PC-3 (cell line): ENCODE data around the gene GPR78. TPM values are rescaled to one million over a fixed set of nuclear protein-coding genes. Genes with fewer than 3 reads are reported as not detected.

ENCODE experiments used
- ATAC-seq: fragments of 200-7000 bp; cut with Tn5 transposase; 2 replicates; pipeline ENCODE4 v1.9.1; 2020; ENCODE audit warnings: mild to moderate bottlenecking, moderate library complexity
- BruUV-seq: library from RNA; stranded (reverse); fragments of 400-500 nt; replicated peaks from 2 replicates; lab custom pipeline; 2021; lab: Mats Ljungman, UMichigan
- CTCF ChIA-PET: fragments of 300-600 bp; sonication (Branson Sonifier 250); formaldehyde crosslinking; loops from one replicate; lab custom pipeline; 2022; ENCODE audit warnings: antibody characterized with exemption; lab: Charles Lee
- POLR2A ChIA-PET: fragments of 300-600 bp; sonication (Branson Sonifier 250); formaldehyde crosslinking; loops from one replicate; lab custom pipeline; 2022; ENCODE audit warnings: antibody characterized with exemption; ENCODE audit not compliant: unreplicated experiment; lab: Charles Lee
- DNase-seq: peaks from one replicate; pipeline ENCODE4 v3.0.0-alpha.2; 2015
- H2AFZ ChIP-seq: fragments of 300-600 bp; sonication (generic); 2 replicates; pipeline ENCODE4 v1.6.0; 2016; ENCODE audit warnings: antibody characterized with exemption, low read length
- H3F3A ChIP-seq: fragments of 300-600 bp; sonication (generic); one replicate; pipeline ENCODE4 v1.6.0; 2017; ENCODE audit warnings: antibody characterized with exemption, low read length, control low read depth, mild to moderate bottlenecking; ENCODE audit not compliant: unreplicated experiment
- H3K27ac ChIP-seq: fragments of 300-600 bp; sonication (generic); 2 replicates; pipeline ENCODE4 v1.5.1; 2016; ENCODE audit warnings: mild to moderate bottlenecking, low read length
- H3K27me3 ChIP-seq: fragments of 300-600 bp; sonication (generic); 2 replicates; pipeline ENCODE4 v1.6.1; 2016; ENCODE audit warnings: low read length, mixed read lengths
- H3K36me3 ChIP-seq: fragments of 300-600 bp; sonication (generic); 2 replicates; pipeline ENCODE4 v1.6.1; 2016; ENCODE audit warnings: low read depth, mixed run types, low read length, mixed read lengths
- H3K4me1 ChIP-seq: fragments of 300-600 bp; sonication (generic); 2 replicates; pipeline ENCODE4 v1.5.1; 2016; ENCODE audit warnings: low read length; ENCODE audit not compliant: insufficient read depth
- H3K4me2 ChIP-seq: fragments of 300-600 bp; sonication (generic); 2 replicates; pipeline ENCODE4 v1.6.0; 2016; ENCODE audit warnings: low read length
- H3K4me3 ChIP-seq: fragments of 300-600 bp; sonication (generic); 2 replicates; pipeline ENCODE4 v1.5.1; 2016; ENCODE audit warnings: mild to moderate bottlenecking, low read length, mixed read lengths
- H3K79me2 ChIP-seq: fragments of 300-600 bp; sonication (generic); 2 replicates; pipeline ENCODE4 v1.6.1; 2017; ENCODE audit warnings: low read length, mixed read lengths
- H3K9ac ChIP-seq: fragments of 300-600 bp; sonication (generic); 2 replicates; pipeline ENCODE4 v1.6.0; 2016; ENCODE audit warnings: mild to moderate bottlenecking, low read length
- H3K9me2 ChIP-seq: fragments of 300-600 bp; sonication (generic); replicated peaks from 2 replicates; pipeline ENCODE4 v1.6.1; 2016; ENCODE audit warnings: mixed run types, low read length, mixed read lengths
- H3K9me3 ChIP-seq: fragments of 300-600 bp; sonication (generic); 2 replicates; pipeline ENCODE4 v1.6.1; 2016; ENCODE audit warnings: low read length, mixed read lengths
- H4K20me1 ChIP-seq: fragments of 300-600 bp; sonication (generic); 2 replicates; pipeline ENCODE4 v1.6.1; 2016; ENCODE audit warnings: low read length, mixed read lengths
- EZH2 ChIP-seq: fragments of 300-600 bp; sonication (generic); IDR thresholded peaks from one replicate; pipeline ENCODE4 v1.6.1; 2017; ENCODE audit warnings: antibody characterized with exemption, mild to moderate bottlenecking, low read length; ENCODE audit not compliant: unreplicated experiment
- EZH2phosphoT487 ChIP-seq: fragments of 300-600 bp; sonication (generic); IDR thresholded peaks from 2 replicates; pipeline ENCODE4 v1.6.1; 2018; ENCODE audit warnings: mild to moderate bottlenecking, antibody characterized with exemption, low read length, borderline replicate concordance
- intact Hi-C: fragments of 100-400 bp; cut with micrococcal nuclease; formaldehyde crosslinking; loops from 2 replicates; pipeline ENCODE4 v1.9.0; 2023
- total RNA-seq: library from RNA; depleted of rRNA; stranded (reverse); fragments of >200 nt; gene quantifications from 2 replicates; pipeline ENCODE4 v1.2.3, GENCODE V29; 2014
- TF ChIP-seq, protein P1 (sequence below): fragments of 300-600 bp; sonication (generic); conservative IDR thresholded peaks from 2 replicates; pipeline ENCODE4 v1.5.1; 2017; ENCODE audit warnings: antibody characterized with exemption, low read depth, mild to moderate bottlenecking, low read length

Gene GPR78
- total RNA-seq, 1 experiment from 2014 or later, result 2.0 TPM

DNA sequence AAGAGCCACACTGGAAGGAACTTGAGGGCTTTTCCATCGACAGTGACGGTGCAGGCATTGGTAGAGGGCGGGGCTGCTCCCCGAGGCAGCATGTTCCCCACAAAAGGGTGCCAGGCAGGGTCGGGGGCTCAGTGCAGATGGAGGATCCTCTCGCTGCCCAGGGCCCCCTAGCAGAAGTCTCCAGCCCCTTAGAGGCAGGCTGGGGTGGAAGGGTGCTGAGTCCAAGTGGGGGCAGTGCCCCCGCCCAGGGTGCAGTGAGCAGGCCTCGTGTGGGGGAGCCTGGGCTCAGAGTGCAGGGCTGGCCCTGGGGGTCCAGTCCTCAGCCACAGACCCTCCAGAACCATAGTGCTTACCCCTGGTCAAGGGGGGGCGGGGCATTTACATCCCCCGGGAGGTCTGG, 21.4 kb downstream of the GPR78 start:
- CTCF ChIA-PET, result no interaction called here

DNA sequence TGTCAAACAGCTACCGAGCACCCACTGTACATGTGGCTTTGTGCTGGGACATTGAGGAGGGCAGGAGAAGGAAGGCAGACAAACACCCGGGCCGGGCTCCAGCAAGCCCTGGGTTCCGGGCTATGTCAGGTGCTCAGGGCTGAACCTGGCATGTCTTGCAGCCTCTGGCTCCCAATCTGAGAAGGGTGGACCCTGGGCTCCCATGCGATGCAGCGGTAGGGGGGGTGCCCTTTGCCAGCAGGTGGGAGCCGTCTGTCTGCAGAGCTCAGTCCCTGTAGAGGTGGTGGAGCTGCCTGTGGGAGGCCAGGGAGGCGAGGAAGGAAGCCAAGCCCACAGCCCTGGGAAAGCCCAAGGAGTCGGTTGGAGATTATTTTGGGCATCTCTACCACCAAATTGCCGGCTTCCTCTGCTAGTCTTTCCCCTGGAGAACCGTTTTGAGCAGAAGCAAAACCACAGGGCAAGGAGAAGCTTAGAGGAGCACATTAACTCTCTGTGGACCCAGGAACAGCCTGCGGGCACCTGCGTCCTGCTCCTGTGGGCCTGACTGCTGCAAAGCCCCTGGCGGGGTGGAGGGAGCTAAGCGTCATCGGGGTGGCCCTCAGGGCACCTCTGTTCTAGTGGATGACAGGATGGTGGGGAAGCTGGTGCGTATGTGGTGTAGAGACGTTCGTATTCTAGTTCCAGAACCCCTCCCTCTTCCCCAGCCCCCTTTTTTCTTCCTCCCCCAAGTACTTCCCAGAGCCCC, 22.7 kb downstream of the GPR78 start:
- Histone ChIP-seq H3K9me3 (no peaks in the 10 kb centered on the region), H3K4me1 (no peaks in the 10 kb centered on the region), H4K20me1 (no peaks in the 10 kb centered on the region), H3K36me3 (no peaks in the 10 kb centered on the region), H3F3A (no peaks in the 10 kb centered on the region), H2AFZ (no peak overlapping the region), H3K4me2 (no peak overlapping the region), H3K9ac (no peak overlapping the region), H3K27me3 (no peaks in the 10 kb centered on the region), H3K79me2 (no peaks in the 10 kb centered on the region), H3K9me2 (no peaks in the 10 kb centered on the region), H3K27ac (no peak overlapping the region), H3K4me3 (no peak overlapping the region)
- intact Hi-C loops, result no loop called here
- no peak for ATAC-seq
- POLR2A ChIA-PET, result no interaction called here
- TF ChIP-seq EZH2phosphoT487, result no peak
- TF ChIP-seq EZH2, result no peak
- TF ChIP-seq, protein P1, sequence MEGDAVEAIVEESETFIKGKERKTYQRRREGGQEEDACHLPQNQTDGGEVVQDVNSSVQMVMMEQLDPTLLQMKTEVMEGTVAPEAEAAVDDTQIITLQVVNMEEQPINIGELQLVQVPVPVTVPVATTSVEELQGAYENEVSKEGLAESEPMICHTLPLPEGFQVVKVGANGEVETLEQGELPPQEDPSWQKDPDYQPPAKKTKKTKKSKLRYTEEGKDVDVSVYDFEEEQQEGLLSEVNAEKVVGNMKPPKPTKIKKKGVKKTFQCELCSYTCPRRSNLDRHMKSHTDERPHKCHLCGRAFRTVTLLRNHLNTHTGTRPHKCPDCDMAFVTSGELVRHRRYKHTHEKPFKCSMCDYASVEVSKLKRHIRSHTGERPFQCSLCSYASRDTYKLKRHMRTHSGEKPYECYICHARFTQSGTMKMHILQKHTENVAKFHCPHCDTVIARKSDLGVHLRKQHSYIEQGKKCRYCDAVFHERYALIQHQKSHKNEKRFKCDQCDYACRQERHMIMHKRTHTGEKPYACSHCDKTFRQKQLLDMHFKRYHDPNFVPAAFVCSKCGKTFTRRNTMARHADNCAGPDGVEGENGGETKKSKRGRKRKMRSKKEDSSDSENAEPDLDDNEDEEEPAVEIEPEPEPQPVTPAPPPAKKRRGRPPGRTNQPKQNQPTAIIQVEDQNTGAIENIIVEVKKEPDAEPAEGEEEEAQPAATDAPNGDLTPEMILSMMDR, result no peak
- BruUV-seq, result no TSS peak
- DNase-seq, result no peak
- CTCF ChIA-PET, result no interaction called here

More for the DNA sequence above, 21.4 kb downstream of the GPR78 start:
- POLR2A ChIA-PET, result no interaction called here
- no peak overlapping the region for H3K27ac ChIP-seq
- ATAC-seq (no peak), DNase-seq (no peak)
- H3K79me2 ChIP-seq, result no peaks in the 10 kb centered on the region
- no TSS peak for BruUV-seq
- no peak for TF ChIP-seq EZH2phosphoT487
- no peak for TF ChIP-seq EZH2
- TF ChIP-seq, protein P1, result no peak
- H3K27me3 ChIP-seq, result no peaks in the 10 kb centered on the region
- intact Hi-C loops, result no loop called here
- no peak overlapping the region for H3K9ac ChIP-seq
- H3K9me2 ChIP-seq, result no peaks in the 10 kb centered on the region
- no peaks in the 10 kb centered on the region for H4K20me1 ChIP-seq
- no peaks in the 10 kb centered on the region for H3K36me3 ChIP-seq
- no peak overlapping the region for H3K4me2 ChIP-seq
- no peaks in the 10 kb centered on the region for H3F3A ChIP-seq
- H2AFZ ChIP-seq, result no peak overlapping the region
- H3K4me1 ChIP-seq, result no peaks in the 10 kb centered on the region
- no peaks in the 10 kb centered on the region for H3K9me3 ChIP-seq
- no peak overlapping the region for H3K4me3 ChIP-seq

GRCh38 chr4:8603931-8604330, 23.7 kb downstream of the GPR78 start:
- Histone ChIP-seq H3K9ac (no peak overlapping the region), H2AFZ (no peak overlapping the region), H3K79me2 (no peaks in the 10 kb centered on the region), H3K27ac (no peak overlapping the region), H3K36me3 (no peaks in the 10 kb centered on the region), H3K4me1 (no peaks in the 10 kb centered on the region), H4K20me1 (no peaks in the 10 kb centered on the region), H3F3A (no peaks in the 10 kb centered on the region), H3K4me3 (no peak overlapping the region), H3K27me3 (no peaks in the 10 kb centered on the region), H3K9me2 (no peaks in the 10 kb centered on the region), H3K9me3 (no peaks in the 10 kb centered on the region), H3K4me2 (no peak overlapping the region)
- TF ChIP-seq, protein P1, result no peak
- TF ChIP-seq EZH2phosphoT487, result no peak
- TF ChIP-seq EZH2, result no peak
- ChIA-PET CTCF (no interaction called here), POLR2A (no interaction called here)
- BruUV-seq, result no TSS peak
- intact Hi-C loops, result no loop called here
- DNase-seq (no peak), ATAC-seq (no peak)
